NCI-H446 treated with DMSO at 0.1 percent for 48 hours (cell line): ENCODE results near the gene ACTG1.

Source experiments
- DNase-seq: peaks from one replicate; lab custom pipeline; 2025; lab: John Stamatoyannopoulos, UW

Gene ACTG1

GRCh38 chr17:81512562-81513371 lies at the start of gene ACTG1:
ACTG1 (minus strand) TSS chr17:81512799; CDS start chr17:81512354, 445 bp downstream.
- DNase-seq, result peak; percentile 86

GRCh38 chr17:81561494-81561885 lies 48.9 kb upstream of the ACTG1 start:
- DNase-seq, result no peak

GRCh38 chr17:81558941-81559806 lies 46.6 kb upstream of the ACTG1 start:
- DNase-seq, result no peak

GRCh38 chr17:81558115-81558468 lies 45.5 kb upstream of the ACTG1 start:
- DNase-seq, result no peak

- DNase-seq, result no peak
Observed at GRCh38 chr17:81557276-81558114, 44.9 kb upstream of the ACTG1 start.

- DNase-seq, result no peak
Observed at GRCh38 chr17:81556863-81557262, 44.3 kb upstream of the ACTG1 start.

- no peak for DNase-seq
Observed at GRCh38 chr17:81556175-81556691, 43.6 kb upstream of the ACTG1 start.

GRCh38 chr17:81553616-81554181 lies 41.1 kb upstream of the ACTG1 start:
- DNase-seq, result no peak

GRCh38 chr17:81553018-81553615 lies 40.5 kb upstream of the ACTG1 start:
- peak; percentile 55 for DNase-seq

GRCh38 chr17:81552244-81553017 lies 39.8 kb upstream of the ACTG1 start, which contains the start of gene FAAP100:
FAAP100 (minus strand) TSS chr17:81552353; CDS start chr17:81552330, 23 bp downstream.
- peak; percentile 54 for DNase-seq

- no peak for DNase-seq
Observed at GRCh38 chr17:81551458-81552243, 39.1 kb upstream of the ACTG1 start.

- no peak for DNase-seq
Observed at GRCh38 chr17:81550830-81551457, 38.3 kb upstream of the ACTG1 start.

- no peak for DNase-seq
Observed at GRCh38 chr17:81550285-81550684, 37.7 kb upstream of the ACTG1 start.

GRCh38 chr17:81549826-81550225 lies 37.2 kb upstream of the ACTG1 start:
- DNase-seq, result no peak

GRCh38 chr17:81549031-81549557 lies 36.5 kb upstream of the ACTG1 start:
- no peak for DNase-seq

- no peak for DNase-seq
Observed at GRCh38 chr17:81547614-81547982, 35.0 kb upstream of the ACTG1 start.

- no peak for DNase-seq
Observed at GRCh38 chr17:81546906-81547613, 34.5 kb upstream of the ACTG1 start.
